CD4-positive, alpha-beta T cell treated with Interleukin-10 for 1 hour (primary cell): ENCODE measurements around the gene CLEC4G.
"Not testable (repeated sequence)": the region's sequence is repeated elsewhere in the genome, so short reads cannot be mapped to it uniquely, and the experiment has no call there.

ENCODE experiments used
- DNase-seq: peaks from one replicate; pipeline ENCODE4 v3.0.0-alpha.2; 2020

Gene CLEC4G, protein sequence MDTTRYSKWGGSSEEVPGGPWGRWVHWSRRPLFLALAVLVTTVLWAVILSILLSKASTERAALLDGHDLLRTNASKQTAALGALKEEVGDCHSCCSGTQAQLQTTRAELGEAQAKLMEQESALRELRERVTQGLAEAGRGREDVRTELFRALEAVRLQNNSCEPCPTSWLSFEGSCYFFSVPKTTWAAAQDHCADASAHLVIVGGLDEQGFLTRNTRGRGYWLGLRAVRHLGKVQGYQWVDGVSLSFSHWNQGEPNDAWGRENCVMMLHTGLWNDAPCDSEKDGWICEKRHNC

DNA sequence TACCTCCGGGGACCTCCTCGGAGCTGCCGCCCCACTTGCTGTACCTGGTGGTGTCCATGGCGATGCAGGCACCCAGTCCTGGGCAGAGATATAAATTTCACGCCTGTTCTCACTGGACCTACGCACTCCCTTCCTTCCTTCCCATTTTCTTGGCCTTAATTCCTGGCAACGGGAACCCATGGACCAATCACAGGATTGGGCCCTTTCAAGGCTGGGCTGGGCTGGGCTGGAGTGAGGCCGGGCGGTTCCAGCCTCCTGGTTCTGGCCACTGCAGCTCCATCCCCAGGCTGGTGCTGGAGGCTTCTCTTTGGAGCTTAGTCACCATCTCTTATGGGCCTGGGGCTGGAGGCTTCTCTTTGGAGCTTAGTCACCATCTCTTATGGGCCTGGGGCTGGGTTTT, at the start of gene CLEC4G:
Gene CLEC4G, minus strand, starts transcription at position 66 of the 400 bp plus-strand sequence. Its CDS starts 8 bp downstream, at position 58.
- DNase-seq, result no peak

DNA sequence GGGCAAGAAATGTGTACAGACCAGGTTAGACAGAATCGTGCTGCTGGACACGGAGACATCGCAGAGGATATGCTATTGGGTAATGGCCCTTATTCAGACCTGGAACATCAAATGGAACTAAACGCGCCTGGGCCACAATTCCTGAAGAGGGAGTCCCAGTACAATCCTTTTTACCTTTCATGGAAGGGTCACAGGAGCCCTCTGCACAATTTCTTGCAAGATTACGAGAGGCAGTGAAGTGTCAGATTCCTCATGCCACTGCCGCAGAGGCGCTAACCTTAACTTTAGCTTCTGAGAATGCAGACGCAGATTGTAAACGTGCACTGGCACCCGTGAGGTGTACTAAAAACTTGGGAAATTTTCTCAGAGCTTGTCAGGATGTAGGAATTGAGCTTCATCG, 49.2 kb upstream of the CLEC4G start:
- no peak for DNase-seq

DNA sequence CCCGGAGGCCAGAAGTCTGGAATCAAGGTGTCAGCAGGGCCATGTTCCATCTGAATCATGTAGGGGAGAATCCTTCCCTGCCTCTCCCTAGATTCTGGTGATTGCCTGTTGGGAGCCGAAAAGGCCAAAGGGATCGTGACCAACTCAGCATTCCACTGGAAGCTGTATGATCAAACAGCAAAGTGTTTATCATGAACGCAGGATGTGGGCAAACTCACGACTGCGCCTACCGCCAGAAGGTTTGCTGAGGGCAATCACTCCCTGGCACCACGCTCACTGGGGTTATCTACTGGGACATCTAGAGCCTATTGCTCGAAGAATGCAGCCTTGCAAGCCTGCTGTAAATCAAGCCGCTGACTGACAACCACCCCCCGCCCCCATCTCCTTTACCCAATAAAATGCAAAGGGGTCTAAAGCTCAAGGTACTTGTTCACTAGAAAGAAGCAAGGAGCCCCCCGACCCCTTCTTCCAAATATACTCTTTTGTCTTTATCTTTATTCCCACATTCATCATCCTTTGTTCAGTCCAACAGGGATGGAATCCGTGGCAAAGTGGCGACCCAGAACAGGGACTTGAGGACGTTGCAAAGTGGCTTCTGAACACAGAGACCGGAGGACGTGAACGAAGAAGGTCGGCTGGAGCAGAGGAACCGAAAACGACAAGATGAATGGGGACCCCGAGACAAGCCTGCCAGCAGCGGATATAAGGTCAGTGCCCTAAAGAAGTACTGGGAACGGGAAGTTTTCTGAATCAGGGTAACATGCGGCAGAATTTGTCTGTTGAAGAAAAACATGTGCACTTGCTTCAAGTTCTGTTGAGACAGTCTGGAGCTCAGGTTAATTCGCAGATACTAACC, 47.9 kb upstream of the CLEC4G start:
- DNase-seq, result no peak

DNA sequence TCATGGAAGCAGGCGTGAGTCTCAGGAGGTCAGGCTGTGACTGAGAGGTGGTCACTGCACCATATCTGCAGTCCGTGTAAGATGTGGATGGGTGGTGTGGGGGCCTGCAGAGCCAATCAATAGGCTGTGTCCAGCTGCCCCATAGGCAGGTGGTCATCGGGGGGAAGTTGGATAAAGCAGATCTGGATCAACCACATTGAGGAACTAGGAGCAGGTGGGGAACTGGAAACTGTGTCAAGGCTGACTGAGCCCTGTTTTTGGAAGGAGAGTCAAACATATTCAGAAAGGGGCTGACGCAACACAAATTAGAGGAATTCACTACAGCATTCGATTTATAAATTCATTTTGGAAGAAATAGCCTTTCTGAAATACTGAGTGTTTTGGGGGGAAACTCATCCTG, 46.2 kb upstream of the CLEC4G start:
- DNase-seq, result no peak

DNA sequence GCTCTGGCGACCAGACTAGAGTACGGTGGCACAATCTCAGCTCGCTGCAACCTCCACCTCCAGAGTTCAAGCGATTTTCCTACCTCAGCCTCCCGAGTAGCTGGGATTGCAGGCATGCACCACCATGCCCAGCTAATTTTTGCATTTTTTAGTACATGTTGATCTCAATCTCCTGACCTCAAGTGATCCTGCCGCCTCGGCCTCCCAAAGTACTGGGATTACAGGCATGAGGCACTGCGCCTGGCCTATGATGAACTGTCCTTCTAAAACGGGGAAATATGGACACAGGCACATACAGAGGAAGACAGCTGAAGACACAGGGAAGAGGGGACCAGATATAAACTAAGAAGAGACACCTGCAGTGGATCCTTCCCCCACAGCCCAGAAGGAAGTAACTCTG, 43.9 kb upstream of the CLEC4G start:
- DNase-seq, result no peak

DNA sequence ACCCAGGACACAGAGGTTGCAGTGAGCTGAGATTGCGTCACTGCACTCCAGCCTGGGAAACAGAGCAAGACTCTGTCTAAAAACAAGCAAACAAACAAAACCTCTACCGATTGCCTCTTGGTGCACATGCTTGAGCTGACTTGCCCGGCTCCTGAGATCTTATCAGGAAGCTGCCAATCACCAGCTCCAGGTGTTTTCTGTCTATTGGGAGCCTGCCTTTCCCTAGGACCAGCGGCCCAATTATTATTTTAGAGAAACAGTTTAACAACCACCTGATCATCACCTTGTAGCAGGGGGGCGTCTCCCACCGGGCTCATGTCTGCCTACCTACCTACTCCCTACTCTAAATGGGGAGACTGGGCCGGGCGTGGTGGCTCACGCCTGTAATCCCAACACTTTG, 41.9 kb upstream of the CLEC4G start:
- DNase-seq, result no peak

DNA sequence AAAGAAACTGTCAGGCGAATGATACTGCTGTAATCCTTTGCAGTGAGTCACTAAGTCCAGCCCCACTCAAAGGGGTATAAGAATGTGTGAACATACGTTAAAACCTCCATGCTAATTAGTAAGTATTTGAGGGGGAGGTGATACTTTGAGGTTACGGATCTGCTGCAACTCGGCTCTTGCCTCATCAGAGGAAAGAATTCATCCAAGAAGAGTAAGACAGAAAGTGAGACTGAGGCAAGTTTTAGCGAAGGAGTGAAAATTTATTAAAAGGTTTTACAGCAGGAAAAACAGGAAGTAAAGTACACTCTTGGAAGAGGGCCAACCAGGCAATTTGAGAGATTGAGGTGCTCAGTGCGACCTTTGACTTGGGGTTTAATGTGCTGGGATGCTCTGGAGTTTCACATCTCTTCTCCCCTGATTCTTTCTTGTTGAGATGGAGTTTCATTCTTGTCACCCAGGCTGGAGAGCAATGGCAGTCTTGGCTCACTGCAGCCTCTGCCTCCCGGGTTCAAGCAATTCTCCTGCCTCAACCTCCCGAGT, 40.9 kb upstream of the CLEC4G start:
- DNase-seq, result peak; percentile 42

DNA sequence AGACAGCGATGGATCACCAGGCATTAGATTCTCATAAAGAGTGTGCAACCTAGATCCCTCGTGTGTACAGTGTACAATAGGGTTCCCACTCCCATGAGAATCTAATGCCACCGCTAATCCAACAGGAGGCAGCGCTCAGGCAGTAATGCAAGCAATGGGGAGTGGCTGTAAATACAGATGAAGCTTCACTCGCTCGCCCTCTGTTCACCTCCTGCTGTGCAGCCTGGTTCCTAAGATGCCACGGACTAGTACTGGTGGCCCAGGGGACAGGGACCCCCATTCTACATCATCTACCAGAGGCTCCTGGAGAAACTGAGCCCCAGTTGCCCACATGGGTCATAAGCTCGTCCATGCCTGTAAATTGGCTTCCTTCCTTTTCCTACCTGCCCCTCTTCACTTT, 39.2 kb upstream of the CLEC4G start:
- DNase-seq, result no peak

DNA sequence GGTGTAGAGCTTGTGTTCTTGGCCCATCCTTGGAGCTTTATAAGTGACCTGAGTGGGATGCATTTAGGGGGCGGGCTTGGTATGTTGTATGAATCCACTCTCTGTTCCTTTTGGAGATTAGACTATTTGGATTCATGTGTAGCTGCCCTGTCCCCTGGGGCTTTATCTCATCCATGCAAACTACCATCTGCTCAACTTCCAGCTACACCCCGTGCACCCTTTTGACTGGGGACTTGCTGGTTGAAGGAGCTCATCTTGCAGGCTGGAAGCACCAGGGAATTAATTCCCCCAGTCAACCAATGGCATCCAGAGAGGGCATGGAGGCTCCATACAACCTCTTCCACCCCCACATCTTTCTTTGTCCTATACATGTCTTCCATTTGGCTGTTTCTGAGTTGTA, 37.3 kb upstream of the CLEC4G start:
- DNase-seq, result no peak

DNA sequence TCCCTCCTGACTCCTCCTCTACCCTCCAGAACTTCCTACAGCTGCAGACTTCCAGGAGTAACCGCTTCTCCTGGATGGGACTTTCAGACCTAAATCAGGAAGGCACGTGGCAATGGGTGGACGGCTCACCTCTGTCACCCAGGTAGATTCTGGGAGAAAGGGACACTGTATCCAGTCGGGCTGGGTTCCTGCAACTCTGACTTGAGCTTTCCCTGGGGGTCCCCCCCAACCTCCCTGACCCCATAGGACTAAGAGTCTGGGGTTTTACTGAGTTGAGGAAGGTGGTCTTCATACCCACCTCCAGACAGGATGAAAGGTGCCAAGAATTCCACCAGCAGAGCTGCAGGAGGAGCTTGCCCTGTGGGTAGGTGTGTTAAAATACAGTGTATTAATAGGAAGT, 35.6 kb upstream of the CLEC4G start:
- no peak for DNase-seq

DNA sequence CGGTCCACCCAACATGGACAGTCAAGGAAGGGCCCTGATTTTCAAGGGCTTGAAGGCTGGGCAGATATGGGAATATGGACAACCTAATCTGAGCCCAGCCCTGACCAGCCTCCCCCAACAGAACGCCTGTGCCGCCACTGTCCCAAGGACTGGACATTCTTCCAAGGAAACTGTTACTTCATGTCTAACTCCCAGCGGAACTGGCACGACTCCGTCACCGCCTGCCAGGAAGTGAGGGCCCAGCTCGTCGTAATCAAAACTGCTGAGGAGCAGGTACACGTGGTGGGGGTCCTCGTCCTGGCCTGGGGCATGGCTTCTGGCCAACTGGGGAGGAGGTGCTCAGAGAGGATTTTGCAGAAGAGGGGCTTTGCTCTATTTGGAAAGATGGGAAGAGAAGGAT, 34.6 kb upstream of the CLEC4G start:
- no peak for DNase-seq

DNA sequence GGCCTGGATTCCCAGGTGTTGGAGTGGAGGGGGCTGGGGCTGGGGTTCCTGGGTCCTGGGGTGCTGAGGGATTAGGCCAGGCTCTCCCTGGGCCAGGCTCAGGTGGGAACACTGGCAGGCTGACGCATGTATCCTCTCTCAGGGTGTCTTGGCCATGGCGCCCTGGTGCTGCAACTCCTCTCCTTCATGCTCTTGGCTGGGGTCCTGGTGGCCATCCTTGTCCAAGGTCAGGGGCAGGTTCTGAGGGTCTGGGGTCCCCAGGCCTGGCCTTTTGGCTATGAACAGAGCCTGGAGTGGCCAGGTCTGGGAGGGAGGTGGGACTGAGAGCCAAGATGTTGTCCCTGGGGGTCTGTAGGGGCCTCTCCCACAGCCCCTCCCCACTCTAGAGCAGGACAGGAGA, 33.1 kb upstream of the CLEC4G start:
- DNase-seq, result not testable (repeated sequence)

DNA sequence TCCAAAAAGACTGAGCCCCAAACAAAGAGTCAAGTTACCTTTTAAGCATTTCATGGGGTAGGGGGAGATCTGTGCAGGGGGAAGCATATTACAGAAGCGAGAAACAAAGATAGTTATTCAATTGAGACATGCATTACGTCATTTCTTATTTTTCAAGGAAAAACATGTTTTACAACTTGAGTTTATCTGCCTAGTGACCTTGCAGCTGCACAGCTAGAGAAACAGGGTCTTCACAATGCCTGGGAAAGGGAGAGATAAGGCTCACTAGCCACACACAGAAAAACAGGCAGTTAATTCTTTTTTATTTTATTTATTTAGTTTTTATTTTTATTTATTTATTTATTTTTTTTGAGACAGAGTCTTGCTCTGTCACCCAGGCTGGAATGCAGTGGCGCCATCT, 32.2 kb upstream of the CLEC4G start:
- not testable (repeated sequence) for DNase-seq

DNA sequence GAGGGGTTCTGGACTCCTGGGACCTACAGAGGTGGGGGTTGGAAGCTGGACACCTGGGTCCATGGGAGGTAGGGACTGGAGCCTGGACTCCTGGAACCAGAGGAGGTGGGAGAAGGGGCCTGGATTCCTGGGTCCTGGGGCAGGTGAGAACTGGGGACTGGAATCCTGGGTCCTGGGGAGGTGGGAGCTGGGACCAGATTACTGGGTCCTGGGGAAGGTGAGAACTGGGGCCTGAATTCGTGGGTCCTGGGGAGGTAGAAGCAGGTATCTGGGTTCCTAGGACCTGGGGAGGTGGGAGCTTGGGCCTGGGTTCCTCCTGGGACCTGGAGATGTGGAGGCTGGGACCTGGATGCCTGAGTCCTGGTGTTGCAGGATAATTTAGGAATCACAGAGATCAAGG, 31.8 kb upstream of the CLEC4G start:
- no peak for DNase-seq

DNA sequence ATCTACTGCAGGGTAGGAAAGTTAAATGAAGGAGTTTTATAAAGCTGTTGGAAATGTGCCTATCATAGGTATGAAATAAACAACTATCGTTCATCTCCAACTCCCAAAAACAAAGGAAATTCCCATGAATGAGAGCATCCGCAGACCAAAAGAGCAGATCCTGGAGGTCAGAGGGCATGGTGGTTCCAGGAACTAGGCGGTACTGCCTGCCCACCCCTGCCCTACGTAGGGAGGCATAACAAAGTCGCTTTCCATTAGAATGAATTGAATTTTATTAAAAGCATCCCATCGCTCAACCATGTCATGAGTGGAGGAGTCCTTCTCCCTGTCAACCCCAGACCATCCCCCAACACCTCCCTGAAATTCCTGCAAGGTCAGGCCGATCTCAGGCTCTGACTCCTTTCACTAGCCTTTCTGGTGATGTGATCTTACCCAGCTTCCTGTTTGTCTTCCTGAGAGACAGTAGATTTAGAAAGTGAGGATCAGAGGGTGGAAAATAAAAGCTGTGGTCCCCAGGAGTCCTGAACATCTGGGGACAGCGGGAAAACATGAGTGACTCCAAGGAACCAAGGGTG, 30.9 kb upstream of the CLEC4G start, which contains the start of gene CLEC4M:
Gene CLEC4M, plus strand, starts transcription at position 525 of the 575 bp plus-strand sequence. Its CDS starts 24 bp downstream, at position 549.
- DNase-seq, result no peak

DNA sequence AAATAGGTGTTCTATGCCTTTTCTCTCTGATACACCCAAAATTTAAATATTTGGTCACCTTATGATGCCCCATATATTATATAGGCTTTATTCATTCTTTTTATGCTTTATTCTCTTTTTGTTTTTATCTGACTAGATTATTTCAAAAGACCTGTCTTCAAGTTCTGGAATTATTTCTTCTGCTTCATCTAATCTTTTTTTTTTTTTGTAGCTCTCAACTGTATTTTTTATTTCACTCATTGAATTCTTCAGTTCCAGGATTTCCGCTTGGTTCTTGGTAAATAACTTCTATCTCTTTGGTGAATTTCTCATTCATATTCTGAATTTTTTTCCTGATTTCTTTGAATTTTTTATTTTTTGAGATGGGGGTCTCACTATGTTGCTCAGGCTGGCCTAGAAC, 27.2 kb upstream of the CLEC4G start:
- DNase-seq, result no peak

DNA sequence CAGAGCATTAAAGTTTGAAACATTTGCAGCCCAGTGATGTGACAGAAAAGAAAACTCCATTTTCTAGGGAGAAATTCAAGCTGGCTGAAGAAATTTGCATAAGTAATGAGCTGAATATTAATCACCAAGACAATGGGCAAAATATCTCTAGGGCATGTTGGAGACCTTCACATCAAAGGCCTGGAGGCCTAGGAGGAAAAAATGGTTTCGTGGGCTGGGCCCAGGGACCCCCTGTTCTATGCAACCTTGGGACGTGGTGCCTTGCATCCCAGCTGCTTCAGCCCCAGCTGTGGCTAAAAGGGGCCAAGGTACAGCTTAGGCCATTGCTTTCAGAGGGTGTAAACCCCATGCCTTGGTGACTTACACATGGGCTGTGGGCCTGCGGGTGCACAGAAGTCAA, 25.4 kb upstream of the CLEC4G start:
- no peak for DNase-seq

DNA sequence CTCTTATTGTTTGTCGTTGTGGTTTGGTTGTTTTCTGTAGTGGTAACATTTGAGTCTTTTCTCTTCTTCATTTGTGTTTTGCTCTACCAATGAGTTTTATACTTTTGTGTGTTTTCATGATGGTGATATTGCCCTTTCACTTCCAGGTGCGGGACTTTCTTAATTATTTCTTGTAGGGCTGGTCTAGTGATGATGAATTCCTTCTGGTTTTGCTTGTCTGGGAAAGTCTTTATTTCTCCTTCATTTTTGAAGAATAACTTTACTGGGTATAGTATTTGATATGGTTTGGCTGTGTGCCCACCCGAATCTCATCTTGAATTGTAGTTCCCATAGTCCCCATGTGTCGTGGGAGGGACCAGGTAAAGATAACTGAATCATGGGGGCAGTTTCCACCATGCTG, 24.3 kb upstream of the CLEC4G start:
- no peak for DNase-seq

DNA sequence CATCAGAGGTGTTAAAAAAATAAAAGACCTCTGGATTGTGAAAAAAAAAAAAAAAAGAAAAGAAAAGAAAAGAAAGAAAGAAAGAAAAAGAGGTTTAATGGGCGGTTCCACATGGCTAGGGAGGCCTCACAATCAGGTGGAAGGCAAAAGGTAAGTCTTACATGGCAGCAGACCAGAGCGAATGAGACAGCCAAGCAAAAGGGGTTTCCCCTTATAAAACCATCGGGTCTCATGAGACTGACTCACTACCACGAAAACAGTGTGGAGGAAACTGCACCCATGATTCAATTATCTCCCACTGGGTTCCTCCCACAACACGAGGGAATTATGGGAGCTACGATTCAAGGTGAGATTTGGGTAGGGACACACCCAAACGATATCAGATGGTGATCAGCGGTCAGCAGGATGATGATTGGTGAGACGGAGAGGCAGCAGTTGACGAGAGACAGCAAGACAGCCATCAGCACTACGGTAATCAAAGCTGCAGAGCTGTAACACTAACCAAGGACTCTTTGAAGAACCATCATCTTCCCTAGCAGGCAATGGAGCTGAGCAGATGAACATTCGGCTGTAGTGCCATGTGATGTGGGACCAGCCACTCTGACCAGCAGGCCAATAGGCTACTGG, 19.4 kb upstream of the CLEC4G start:
- DNase-seq, result peak; percentile 28

DNA sequence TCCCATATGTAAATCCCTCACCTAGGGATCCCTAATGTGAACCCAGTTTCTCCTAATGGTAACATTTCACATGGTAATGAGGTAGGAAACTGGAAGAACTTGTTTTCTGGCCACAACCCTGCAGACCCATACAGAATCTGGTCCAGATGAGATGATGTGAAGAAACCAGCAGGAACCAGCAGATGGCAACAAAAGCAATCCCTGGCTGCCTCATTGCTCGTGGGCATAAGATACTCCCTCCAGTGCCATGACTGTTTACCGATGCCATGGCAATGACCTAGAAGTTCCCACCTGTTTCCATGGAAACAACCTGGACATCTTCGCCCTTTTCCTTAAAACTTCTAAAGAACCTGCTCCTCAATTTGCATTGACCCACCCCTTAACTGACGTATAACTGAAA, 16.8 kb upstream of the CLEC4G start:
- no peak for DNase-seq

DNA sequence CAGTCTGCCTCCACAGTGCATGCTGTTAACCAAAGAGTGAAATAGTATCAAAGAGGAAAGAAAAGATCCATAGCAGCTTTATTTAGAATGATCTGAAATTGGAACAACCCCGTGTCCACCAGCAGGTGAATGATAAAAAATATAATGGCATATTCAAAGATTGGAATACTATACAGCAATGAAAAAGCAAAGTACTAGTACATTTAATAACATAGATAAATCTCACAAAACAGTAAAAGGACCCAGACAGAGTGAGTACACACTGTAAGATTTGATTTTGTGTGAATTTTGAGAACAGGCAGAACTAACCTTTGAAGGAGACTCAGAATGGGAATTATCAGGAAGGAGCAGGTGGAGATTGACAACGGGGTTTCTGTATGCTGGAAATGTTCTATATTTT, 16.3 kb upstream of the CLEC4G start:
- no peak for DNase-seq

DNA sequence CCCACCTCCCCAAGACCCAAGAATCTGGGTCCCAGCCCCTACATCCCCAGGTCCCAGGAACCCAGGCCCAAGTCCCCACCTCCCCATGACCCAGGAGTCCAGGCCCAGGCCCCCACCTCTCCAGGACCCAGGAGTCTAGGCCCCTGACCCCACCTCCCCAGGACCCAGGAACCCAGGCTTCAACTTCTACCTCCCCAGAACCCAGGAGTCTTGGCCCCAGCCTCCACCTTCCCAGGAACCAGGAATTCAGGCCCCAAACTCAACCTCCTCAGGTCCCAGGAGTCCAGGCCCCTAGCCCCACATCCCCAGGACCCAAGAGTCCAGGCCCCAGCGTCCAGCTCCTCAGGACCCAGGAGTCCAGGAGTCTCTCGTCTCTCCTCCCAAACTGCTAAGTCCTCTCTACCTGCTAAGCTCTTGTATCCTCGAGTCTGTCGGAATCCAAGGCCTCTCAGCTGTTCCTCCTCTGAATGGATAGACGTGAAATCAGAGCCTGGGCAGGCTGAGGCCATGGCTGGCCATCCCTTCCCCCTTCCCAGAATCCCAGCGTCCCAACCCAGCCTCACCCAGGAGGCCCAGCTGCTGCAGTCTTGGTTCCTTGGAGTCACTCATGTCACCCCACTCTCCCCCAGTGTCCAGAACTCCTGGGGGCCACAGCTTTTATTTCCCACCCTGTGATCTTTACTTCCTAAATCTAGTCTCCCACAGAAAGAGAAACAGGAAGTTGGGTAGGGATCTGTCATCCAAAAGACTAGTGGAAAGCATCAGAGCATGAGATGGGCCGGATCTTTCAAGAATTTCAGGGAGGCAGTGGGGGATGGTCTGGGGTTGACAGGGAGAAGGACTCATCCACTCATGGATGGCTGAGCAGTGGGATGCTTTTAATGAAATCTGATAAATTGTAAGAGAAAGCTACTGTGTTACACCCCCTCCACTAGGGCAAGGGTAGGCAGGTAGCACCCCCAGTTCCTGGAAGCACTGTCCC, 15.3 kb upstream of the CLEC4G start, which contains the start of gene CD209:
Gene CD209, minus strand, starts transcription at position 632 of the 982 bp plus-strand sequence. Its CDS starts 23 bp downstream, at position 609.
- no peak for DNase-seq
